Uterus (tissue), 4 donors: ENCODE results near the gene TEX53. TPM values are rescaled to one million over a fixed set of nuclear protein-coding genes. Genes with fewer than 3 reads are reported as not detected.

Experiments used
- DNase-seq, 2 donors: peaks; one replicate each; pipeline ENCODE4 v3.0.0-alpha.2; 2019 to 2020
- H3K27ac ChIP-seq, 2 donors: fragments of 200-600 bp; sonication (generic); 1 replicate in 1 of 2; 2 replicates in 1 of 2; pipeline ENCODE4 v1.5.1; 2016 to 2018
- H3K27me3 ChIP-seq, 2 donors: fragments of 200-600 bp; sonication (generic); one replicate each; pipeline ENCODE4 v1.5.1; 2018 to 2019; ENCODE audit warnings: control low read depth in 1 of 2
- H3K36me3 ChIP-seq, 2 donors: fragments of 200-600 bp; sonication (generic); one replicate each; pipeline ENCODE4 v1.5.1; 2019; ENCODE audit warnings: control low read depth in 1 of 2
- H3K4me1 ChIP-seq, 2 donors: fragments of 200-600 bp; sonication (generic); one replicate each; pipeline ENCODE4 v1.5.1; 2018 to 2019; ENCODE audit warnings: control low read depth in 1 of 2
- H3K4me3 ChIP-seq, 2 donors: fragments of 200-600 bp; sonication (generic); 1 replicate in 1 of 2; 2 replicates in 1 of 2; pipeline ENCODE4 v1.5.1; 2018 to 2019; ENCODE audit warnings: mild to moderate bottlenecking in 1 of 2
- H3K9me3 ChIP-seq, 2 donors: fragments of 200-600 bp; sonication (generic); one replicate each; pipeline ENCODE4 v1.5.1; 2019; ENCODE audit warnings: control low read depth in 1 of 2
- CTCF ChIP-seq, 4 experiments: fragments of 200-600 bp in 2 of 4; fragments of 450-650 bp in 2 of 4; sonication (generic) in 2 of 4; IDR thresholded peaks; one replicate each; pipeline ENCODE4 v1.5.1; 2016 to 2019; ENCODE audit warnings: antibody characterized with exemption in 4 of 4, mild to moderate bottlenecking in 2 of 4, moderate library complexity in 1 of 4
- POLR2A ChIP-seq, 2 donors: fragments of 450-650 bp; IDR thresholded peaks; one replicate each; pipeline ENCODE4 v1.6.1; 2016; ENCODE audit warnings: antibody characterized with exemption in 2 of 2, mild to moderate bottlenecking in 1 of 2, moderate library complexity in 1 of 2
- intact Hi-C: fragments of 100-400 bp; cut with DNase I; formaldehyde crosslinking; loops from one replicate; pipeline ENCODE4 v1.15.1; 2023; ENCODE audit warnings: low total_unique reads
- total RNA-seq, 4 donors: library from RNA; depleted of rRNA in 3 of 4; stranded (reverse); fragments of >200 nt in 3 of 4; gene quantifications; one replicate each; pipeline versions ENCODE4 v1.1.0 to v1.2.4, GENCODE V29; 2014 to 2023
- donor health status: DM: yes; HTN: yes; CAD: no.

Gene TEX53
- total RNA-seq, 4 donors from 2014 or later, result not detected

DNA sequence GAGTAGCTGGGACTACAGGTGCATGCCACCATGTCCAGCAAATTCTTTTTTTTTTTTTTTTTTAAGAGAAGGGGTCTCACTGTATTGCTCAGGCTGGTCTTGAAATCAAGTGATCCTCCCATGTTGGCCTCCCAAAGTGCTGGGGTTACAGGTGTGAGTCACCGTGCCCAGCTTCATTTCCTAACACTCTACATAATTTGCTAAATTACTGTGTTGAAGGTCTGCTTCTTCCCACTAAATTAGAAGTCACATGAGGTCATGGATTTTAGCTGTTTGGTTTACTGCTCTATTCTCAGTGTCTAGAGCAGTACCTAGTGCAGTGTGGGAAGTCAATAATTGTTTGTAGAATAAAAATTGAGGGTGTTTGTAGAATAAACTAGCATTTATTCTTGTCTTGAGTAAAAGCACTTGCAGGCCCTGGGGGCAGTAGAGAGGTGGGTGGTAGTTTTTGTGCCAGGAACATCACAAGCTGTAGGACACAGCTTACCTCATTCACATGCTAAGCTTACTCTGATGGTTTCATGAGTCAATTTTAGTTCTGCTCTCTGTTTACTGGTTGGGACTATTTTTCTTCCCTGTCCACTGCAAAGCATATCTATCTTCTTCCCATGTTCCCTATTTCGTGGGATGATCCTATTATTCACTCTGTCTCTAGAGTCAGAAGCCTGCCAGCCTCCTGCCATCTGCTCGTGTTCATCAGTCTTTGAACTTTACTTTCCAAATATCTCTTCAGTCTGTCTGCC, 17.4 kb upstream of the TEX53 start:
- TF ChIP-seq CTCF (IDR thresholded peaks at IDR 0.05), result no peak
- no peak for TF ChIP-seq POLR2A (IDR thresholded peaks at IDR 0.05)
- DNase-seq, result no peak
- Histone ChIP-seq H3K9me3 (no peaks in the 10 kb centered on the region), H3K27me3 (no peaks in the 10 kb centered on the region), H3K4me1 (no peaks in the 10 kb centered on the region), H3K27ac (no peak overlapping the region), H3K4me3 (no peak overlapping the region), H3K36me3 (no peaks in the 10 kb centered on the region)
- intact Hi-C loops, result no loop called here

DNA sequence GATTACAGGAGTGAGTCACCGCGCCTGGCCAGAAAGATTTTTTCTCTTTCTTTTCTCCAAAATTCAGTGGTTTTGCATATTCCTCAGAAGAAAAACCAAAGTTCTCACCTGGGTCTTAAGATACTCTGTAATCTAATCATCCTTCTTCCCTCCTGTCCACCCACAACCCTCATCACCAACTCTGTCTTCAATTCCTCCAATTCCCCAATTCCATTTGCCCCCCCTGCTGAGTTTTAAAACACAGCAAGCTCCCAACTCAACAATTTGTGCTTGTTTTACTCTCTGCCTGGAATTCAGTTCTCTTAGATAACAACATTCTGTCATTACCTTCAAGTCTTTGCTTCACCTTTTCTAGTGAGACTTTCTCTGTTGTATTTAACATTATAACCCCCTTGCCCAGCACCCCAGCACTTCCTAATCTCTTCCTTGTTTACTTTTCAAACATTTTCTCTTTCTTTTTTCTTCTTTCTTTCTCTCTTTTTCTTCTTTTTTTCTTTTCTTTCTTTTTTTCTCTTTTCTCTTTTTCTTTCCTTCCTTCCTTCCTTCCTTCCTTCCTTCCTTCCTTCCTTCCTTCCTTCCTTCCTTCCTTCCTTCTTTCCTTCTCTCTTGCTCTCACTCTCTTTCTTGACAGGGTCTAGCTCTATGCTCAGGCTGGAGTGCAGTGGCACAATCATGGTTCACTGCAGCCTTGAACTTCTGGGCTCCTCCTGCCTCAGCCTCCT, 16.6 kb upstream of the TEX53 start:
- Histone ChIP-seq H3K4me3 (no peak overlapping the region), H3K27ac (no peak overlapping the region), H3K36me3 (no peaks in the 10 kb centered on the region), H3K9me3 (no peaks in the 10 kb centered on the region), H3K27me3 (no peaks in the 10 kb centered on the region), H3K4me1 (no peaks in the 10 kb centered on the region)
- DNase-seq, result no peak
- intact Hi-C loops, result no loop called here
- TF ChIP-seq POLR2A (IDR thresholded peaks at IDR 0.05), result no peak
- TF ChIP-seq CTCF (IDR thresholded peaks at IDR 0.05), result no peak

GRCh38 chr9:114671605-114672004, 14.0 kb upstream of the TEX53 start:
- Histone ChIP-seq H3K9me3 (no peaks in the 10 kb centered on the region), H3K36me3 (no peaks in the 10 kb centered on the region), H3K27ac (no peak overlapping the region), H3K27me3 (no peaks in the 10 kb centered on the region), H3K4me1 (no peaks in the 10 kb centered on the region), H3K4me3 (no peak overlapping the region)
- intact Hi-C loops, result no loop called here
- DNase-seq, result no peak
- TF ChIP-seq CTCF (IDR thresholded peaks at IDR 0.05), result no peak

DNA sequence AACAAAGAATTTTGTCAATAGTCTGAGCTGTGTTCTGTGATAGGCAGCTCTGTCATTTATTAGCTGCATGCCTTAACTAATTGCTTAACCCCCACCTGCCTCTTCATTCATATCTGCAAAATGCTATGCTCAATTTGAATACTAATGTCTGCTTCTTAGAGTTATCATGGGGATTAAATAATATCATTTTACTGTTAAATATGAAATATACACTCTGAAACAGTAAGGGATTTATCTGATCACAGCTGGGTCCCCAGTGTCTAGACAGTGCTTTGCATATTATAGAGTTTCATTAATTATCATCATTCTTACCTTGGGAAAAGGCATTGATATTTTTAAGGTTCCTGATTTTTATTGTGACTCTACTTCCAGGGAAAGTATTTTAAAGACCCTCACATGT, 12.4 kb upstream of the TEX53 start:
- Histone ChIP-seq H3K27me3 (no peaks in the 10 kb centered on the region), H3K27ac (no peak overlapping the region), H3K4me1 (no peaks in the 10 kb centered on the region), H3K4me3 (no peak overlapping the region), H3K9me3 (no peaks in the 10 kb centered on the region), H3K36me3 (no peaks in the 10 kb centered on the region)
- no peak for DNase-seq
- intact Hi-C loops, result no loop called here
- no peak for TF ChIP-seq CTCF (IDR thresholded peaks at IDR 0.05)
- no peak for TF ChIP-seq POLR2A (IDR thresholded peaks at IDR 0.05)

- no peaks in the 10 kb centered on the region for H3K4me1 ChIP-seq
- intact Hi-C loops, result no loop called here
- H3K27me3 ChIP-seq, result no peaks in the 10 kb centered on the region
- DNase-seq, result no peak
- TF ChIP-seq POLR2A (IDR thresholded peaks at IDR 0.05) (no peak), CTCF (IDR thresholded peaks at IDR 0.05) (no peak)
- no peak overlapping the region for H3K27ac ChIP-seq
- no peaks in the 10 kb centered on the region for H3K36me3 ChIP-seq
- H3K9me3 ChIP-seq, result no peaks in the 10 kb centered on the region
- no peak overlapping the region for H3K4me3 ChIP-seq
Observed at GRCh38 chr9:114668146-114668545, 10.5 kb upstream of the TEX53 start.
